ENCODE data around the gene TRAF7.
"Not testable (repeated sequence)": the region's sequence is repeated elsewhere in the genome, so short reads cannot be mapped to it uniquely, and the experiment has no call there.

- TF ChIP-seq CTCF (IDR thresholded peaks at IDR 0.05); EZH2 (IDR thresholded peaks at IDR 0.05; ENCODE audit: borderline replicate concordance, insufficient read depth, low read depth, low read length, poor library complexity, severe bottlenecking): not testable (repeated sequence)
These were observed 46.4 kb upstream of the TRAF7 start for GRCh38 chr16:2109271-2109580.
